Gastrocnemius medialis (tissue), 4 donors: ENCODE results near the gene SYDE2. TPM values are rescaled to one million over a fixed set of nuclear protein-coding genes. Genes with fewer than 3 reads are reported as not detected.

Source experiments
- ATAC-seq, 2 donors: fragments of 150-250 bp; one replicate each; pipeline ENCODE4 v1.9.1; 2016
- DNase-seq, 2 donors: peaks; one replicate each; pipeline ENCODE4 v3.0.0-alpha.2; 2019
- H3K27ac ChIP-seq, 4 donors: fragments of 200-600 bp; sonication (generic); 1 replicate in 1 of 4; 2 replicates in 3 of 4; pipeline ENCODE4 v1.5.1; 2016 to 2018; ENCODE audit warnings: mild to moderate bottlenecking in 2 of 4, moderate library complexity in 1 of 4
- H3K27me3 ChIP-seq, 3 donors: fragments of 200-600 bp; sonication (generic) in 2 of 3; 1 replicate in 1 of 3; 2 replicates in 2 of 3; pipeline versions ENCODE4 v1.5.1 to v1.6.0; 2016 to 2019; ENCODE audit warnings: mild to moderate bottlenecking in 1 of 3, moderate library complexity in 1 of 3
- H3K36me3 ChIP-seq, 2 donors: fragments of 200-600 bp; sonication (generic) in 1 of 2; one replicate each; pipeline ENCODE4 v1.5.1; 2017 to 2018
- H3K4me1 ChIP-seq, 2 donors: fragments of 200-600 bp; sonication (generic) in 1 of 2; one replicate each; pipeline ENCODE4 v1.5.1; 2016 to 2017; ENCODE audit warnings: mild to moderate bottlenecking in 2 of 2
- H3K4me3 ChIP-seq, 4 donors: fragments of 200-600 bp; sonication (generic) in 3 of 4; 1 replicate in 1 of 4; 2 replicates in 3 of 4; pipeline ENCODE4 v1.5.1; 2016 to 2019; ENCODE audit warnings: mild to moderate bottlenecking in 2 of 4
- H3K9me3 ChIP-seq, 3 donors: fragments of 200-600 bp; sonication (generic) in 2 of 3; 1 replicate in 1 of 3; 2 replicates in 2 of 3; pipeline ENCODE4 v1.5.1; 2016 to 2019
- POLR2A ChIP-seq, 2 donors: fragments of 450-650 bp; IDR thresholded peaks; one replicate each; pipeline ENCODE4 v1.6.1; 2017; ENCODE audit warnings: antibody characterized with exemption in 2 of 2, mild to moderate bottlenecking in 2 of 2, moderate library complexity in 2 of 2
- in situ Hi-C, 4 donors: fragments of 200-750 bp; cut with MboI; loops; one replicate each; pipeline versions ENCODE4 v1.15.0 to v1.8.0; 2017; ENCODE audit warnings: low sequenced_read_pairs in 4 of 4
- intact Hi-C: fragments of 100-400 bp; cut with DNase I; formaldehyde crosslinking; loops from one replicate; pipeline ENCODE4 v1.15.1; 2023; ENCODE audit warnings: low total_unique reads
- total RNA-seq, 4 donors: library from RNA; depleted of rRNA; stranded (reverse); fragments of >200 nt; gene quantifications; one replicate each; pipeline versions ENCODE4 v1.1.0 to v1.2.3, GENCODE V29; 2016
- TF ChIP-seq, protein P1 (sequence below), 5 experiments: fragments of 450-650 bp in 3 of 5; fragments of 200-600 bp in 2 of 5; sonication (generic) in 2 of 5; IDR thresholded peaks in 4 of 5; conservative IDR thresholded peaks in 1 of 5; 1 replicate in 4 of 5; 2 replicates in 1 of 5; pipeline ENCODE4 v1.5.1; 2016 to 2019; ENCODE audit warnings: antibody characterized with exemption in 5 of 5, mild to moderate bottlenecking in 3 of 5, moderate library complexity in 3 of 5

SYDE2 gene
- total RNA-seq, 4 donors from 2014 or later: 3.8 to 7.2 (median 4.9) TPM

- DNase-seq (no peak), ATAC-seq (no peak)
- no peak for TF ChIP-seq POLR2A (IDR thresholded peaks at IDR 0.05)
- TF ChIP-seq, protein P1, sequence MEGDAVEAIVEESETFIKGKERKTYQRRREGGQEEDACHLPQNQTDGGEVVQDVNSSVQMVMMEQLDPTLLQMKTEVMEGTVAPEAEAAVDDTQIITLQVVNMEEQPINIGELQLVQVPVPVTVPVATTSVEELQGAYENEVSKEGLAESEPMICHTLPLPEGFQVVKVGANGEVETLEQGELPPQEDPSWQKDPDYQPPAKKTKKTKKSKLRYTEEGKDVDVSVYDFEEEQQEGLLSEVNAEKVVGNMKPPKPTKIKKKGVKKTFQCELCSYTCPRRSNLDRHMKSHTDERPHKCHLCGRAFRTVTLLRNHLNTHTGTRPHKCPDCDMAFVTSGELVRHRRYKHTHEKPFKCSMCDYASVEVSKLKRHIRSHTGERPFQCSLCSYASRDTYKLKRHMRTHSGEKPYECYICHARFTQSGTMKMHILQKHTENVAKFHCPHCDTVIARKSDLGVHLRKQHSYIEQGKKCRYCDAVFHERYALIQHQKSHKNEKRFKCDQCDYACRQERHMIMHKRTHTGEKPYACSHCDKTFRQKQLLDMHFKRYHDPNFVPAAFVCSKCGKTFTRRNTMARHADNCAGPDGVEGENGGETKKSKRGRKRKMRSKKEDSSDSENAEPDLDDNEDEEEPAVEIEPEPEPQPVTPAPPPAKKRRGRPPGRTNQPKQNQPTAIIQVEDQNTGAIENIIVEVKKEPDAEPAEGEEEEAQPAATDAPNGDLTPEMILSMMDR (IDR thresholded peaks at IDR 0.05 in 4 of 5, conservative IDR thresholded peaks at IDR 0.05 in 1 of 5): no peak
- H3K4me3 ChIP-seq: no peak overlapping the region
- H3K27me3 ChIP-seq: no peaks in the 10 kb centered on the region
- intact Hi-C loops: no loop called here
- H3K36me3 ChIP-seq: no peaks in the 10 kb centered on the region
- in situ Hi-C loops: loop anchor here in 1 of 4 donors (10.0 kb wide), 1 partner anchor 116 kb away; no protein-coding TSS in a partner anchor
- no peak overlapping the region for H3K27ac ChIP-seq
- no peaks in the 10 kb centered on the region for H3K9me3 ChIP-seq
- H3K4me1 ChIP-seq: peaks cover 0 to 5% of the 10 kb centered on the region in 2 donors
Observed at GRCh38 chr1:85230305-85230977, 29.6 kb upstream of the SYDE2 start.

DNA sequence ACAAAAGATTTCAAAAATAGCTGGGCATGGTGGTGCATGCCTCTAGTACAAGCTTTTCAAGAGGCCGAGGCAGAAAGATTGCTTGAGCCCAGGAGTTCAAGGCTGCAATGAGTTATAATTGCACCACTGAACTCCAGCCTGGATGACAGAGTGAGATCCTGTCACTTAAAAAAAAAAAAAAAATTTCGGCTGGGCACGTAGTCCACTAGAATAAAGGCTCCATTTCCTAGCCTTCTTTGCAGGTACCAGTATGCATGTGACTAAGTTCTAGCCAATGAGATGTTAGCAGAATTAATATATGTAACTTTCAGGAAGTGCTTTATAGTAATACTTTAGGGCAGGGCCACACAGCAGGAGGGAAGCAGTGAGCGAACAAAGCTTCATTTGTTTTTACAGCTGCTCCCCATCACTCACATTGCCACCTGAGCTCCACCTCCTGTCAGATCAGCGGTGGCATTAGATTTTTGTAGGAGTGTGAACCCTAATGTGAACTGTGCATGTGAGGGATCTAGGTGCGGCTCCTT, 28.8 kb upstream of the SYDE2 start:
- DNase-seq (no peak), ATAC-seq (no peak)
- intact Hi-C loops: loop anchor here (2.0 kb wide), 1 partner anchor 29 kb away; the partner anchor contains the start of gene SYDE2
- Histone ChIP-seq H3K4me1 (peaks cover 7 to 10% of the 10 kb centered on the region in 2 donors), H3K27ac (peak overlapping the region in 1 of 4 donors; percentile 24), H3K9me3 (no peaks in the 10 kb centered on the region), H3K4me3 (no peak overlapping the region), H3K27me3 (no peaks in the 10 kb centered on the region), H3K36me3 (no peaks in the 10 kb centered on the region)
- TF ChIP-seq, protein P1 (IDR thresholded peaks at IDR 0.05 in 4 of 5, conservative IDR thresholded peaks at IDR 0.05 in 1 of 5): no peak
- TF ChIP-seq POLR2A (IDR thresholded peaks at IDR 0.05): no peak
- in situ Hi-C loops: loop anchor here in 1 of 4 donors (10.0 kb wide), 1 partner anchor 115 kb away; no protein-coding TSS in a partner anchor

DNA sequence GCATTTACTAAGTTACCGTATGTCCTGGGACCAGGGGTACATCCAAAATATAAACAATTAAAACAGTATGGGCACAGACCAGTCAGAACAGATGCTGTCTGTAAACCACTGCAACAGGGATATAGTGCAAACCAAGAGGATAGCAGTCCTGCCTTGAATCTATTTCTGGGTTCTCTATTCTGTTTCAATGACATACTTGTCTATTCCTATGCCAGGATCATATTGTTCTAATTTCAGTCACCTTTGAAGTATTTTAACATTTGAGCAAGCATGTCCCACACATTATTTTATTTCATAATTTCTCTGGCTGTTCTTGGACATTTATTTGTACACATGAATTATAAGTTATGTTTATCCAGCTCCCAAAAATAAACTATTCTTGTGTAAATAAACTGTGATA, 28.2 kb upstream of the SYDE2 start:
- Histone ChIP-seq H3K9me3 (no peaks in the 10 kb centered on the region), H3K36me3 (no peaks in the 10 kb centered on the region), H3K27me3 (no peaks in the 10 kb centered on the region), H3K4me3 (no peak overlapping the region), H3K4me1 (peaks cover 7 to 14% of the 10 kb centered on the region in 2 donors), H3K27ac (peak overlapping the region in 1 of 4 donors; percentile 24)
- TF ChIP-seq, protein P1 (IDR thresholded peaks at IDR 0.05 in 4 of 5, conservative IDR thresholded peaks at IDR 0.05 in 1 of 5): no peak
- TF ChIP-seq POLR2A (IDR thresholded peaks at IDR 0.05): no peak
- in situ Hi-C loops: no loop called here
- intact Hi-C loops: loop anchor here (2.0 kb wide), 1 partner anchor 28 kb away; the partner anchor contains the start of gene SYDE2
- DNase-seq: no peak
- no peak for ATAC-seq

DNA sequence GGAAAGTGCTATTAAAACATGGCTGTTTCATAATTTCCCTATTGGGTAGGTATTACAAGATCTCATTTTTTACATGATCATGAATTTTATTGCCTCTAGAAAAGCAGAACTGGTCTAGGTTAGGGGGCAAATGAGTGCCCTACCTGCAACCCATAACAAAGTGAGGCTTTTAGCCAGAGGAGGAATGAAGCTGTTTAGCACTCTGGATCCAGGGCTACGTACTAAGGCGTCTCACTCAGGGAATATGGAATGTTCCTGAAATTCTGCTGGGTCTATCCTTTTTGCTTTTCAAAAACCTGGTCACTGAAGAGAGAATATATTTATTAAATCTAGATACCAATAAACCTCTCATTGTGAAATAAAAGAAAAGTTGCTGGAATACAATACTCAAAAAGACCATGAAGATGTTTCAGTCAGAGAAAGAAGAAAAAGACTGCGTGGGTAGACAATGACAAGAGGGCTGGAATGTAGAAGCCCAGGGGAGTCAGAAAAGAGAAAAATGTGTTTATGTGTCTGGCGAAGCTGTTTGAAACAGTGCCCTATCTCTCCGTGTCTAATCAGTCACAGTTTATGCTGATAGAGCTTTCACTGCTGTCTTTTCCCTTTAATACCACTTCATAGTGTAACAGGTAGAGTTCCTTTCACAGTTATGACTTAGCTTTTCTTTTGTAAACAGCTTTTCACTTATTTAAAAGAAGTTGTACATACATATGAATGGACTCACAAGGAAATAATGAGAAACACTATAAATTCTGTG, 25.0 kb upstream of the SYDE2 start:
- H3K9me3 ChIP-seq: no peaks in the 10 kb centered on the region
- H3K36me3 ChIP-seq: no peaks in the 10 kb centered on the region
- no peaks in the 10 kb centered on the region for H3K27me3 ChIP-seq
- no peak for DNase-seq
- no peak overlapping the region for H3K4me3 ChIP-seq
- intact Hi-C loops: no loop called here
- H3K4me1 ChIP-seq: peaks cover 7 to 14% of the 10 kb centered on the region in 2 donors
- no peak for ATAC-seq
- in situ Hi-C loops: no loop called here
- no peak for TF ChIP-seq POLR2A (IDR thresholded peaks at IDR 0.05)
- TF ChIP-seq, protein P1 (IDR thresholded peaks at IDR 0.05 in 4 of 5, conservative IDR thresholded peaks at IDR 0.05 in 1 of 5): no peak
- H3K27ac ChIP-seq: no peak overlapping the region
